Tibial artery (tissue), 4 donors: ENCODE data around the gene IRF2BP2.

Experiments used
- DNase-seq, 2 donors: peaks; one replicate each; pipeline ENCODE4 v3.0.0-alpha.2; 2019
- H3K27ac ChIP-seq, 2 donors: fragments of 200-600 bp; sonication (generic) in 1 of 2; 1 replicate in 1 of 2; 2 replicates in 1 of 2; pipeline ENCODE4 v1.5.1; 2018 to 2019; ENCODE audit warnings: mild to moderate bottlenecking in 1 of 2
- H3K27me3 ChIP-seq, 2 donors: fragments of 200-600 bp; sonication (generic) in 1 of 2; one replicate each; pipeline versions ENCODE4 v1.5.1 to v1.6.0; 2016 to 2019
- H3K36me3 ChIP-seq, 3 donors: fragments of 200-600 bp; sonication (generic) in 2 of 3; one replicate each; pipeline ENCODE4 v1.5.1; 2016 to 2019; ENCODE audit warnings: mild to moderate bottlenecking in 2 of 3
- H3K4me1 ChIP-seq, 4 donors: fragments of 200-600 bp; sonication (generic) in 2 of 4; 1 replicate in 3 of 4; 2 replicates in 1 of 4; pipeline ENCODE4 v1.5.1; 2016 to 2019
- H3K4me3 ChIP-seq, 2 donors: fragments of 200-600 bp; sonication (generic) in 1 of 2; 1 replicate in 1 of 2; 2 replicates in 1 of 2; pipeline ENCODE4 v1.5.1; 2018 to 2019; ENCODE audit warnings: mild to moderate bottlenecking in 2 of 2
- H3K9me3 ChIP-seq, 3 donors: fragments of 200-600 bp; sonication (generic) in 1 of 3; one replicate each; pipeline ENCODE4 v1.5.1; 2016 to 2019
- CTCF ChIP-seq, 2 experiments: fragments of 200-600 bp in 1 of 2; fragments of 450-650 bp in 1 of 2; IDR thresholded peaks; one replicate each; pipeline ENCODE4 v1.5.1; 2017 to 2019; ENCODE audit warnings: antibody characterized with exemption in 2 of 2, mild to moderate bottlenecking in 1 of 2, moderate library complexity in 1 of 2
- intact Hi-C: fragments of 100-400 bp; cut with DNase I; formaldehyde crosslinking; loops from one replicate; pipeline ENCODE4 v1.15.0; 2023; ENCODE audit warnings: low total_unique reads

The IRF2BP2 gene

GRCh38 chr1:234655328-234656069, 45.5 kb upstream of the IRF2BP2 start:
- intact Hi-C loops, result no loop called here
- Histone ChIP-seq H3K27me3 (no peaks in the 10 kb centered on the region), H3K27ac (no peak overlapping the region), H3K4me3 (no peak overlapping the region), H3K4me1 (peaks cover 0 to 8% (median 3%) of the 10 kb centered on the region in 4 donors), H3K9me3 (no peaks in the 10 kb centered on the region), H3K36me3 (no peaks in the 10 kb centered on the region)
- DNase-seq, result no peak
- TF ChIP-seq CTCF (IDR thresholded peaks at IDR 0.05), result no peak

- Histone ChIP-seq H3K4me3 (no peak overlapping the region), H3K9me3 (no peaks in the 10 kb centered on the region), H3K4me1 (peaks cover 0 to 8% (median 3%) of the 10 kb centered on the region in 4 donors), H3K27me3 (no peaks in the 10 kb centered on the region), H3K27ac (no peak overlapping the region), H3K36me3 (no peaks in the 10 kb centered on the region)
- DNase-seq, result no peak
- intact Hi-C loops, result no loop called here
- no peak for TF ChIP-seq CTCF (IDR thresholded peaks at IDR 0.05)
Observed at GRCh38 chr1:234654002-234654733, 44.2 kb upstream of the IRF2BP2 start.

GRCh38 chr1:234649432-234650081, 39.6 kb upstream of the IRF2BP2 start:
- Histone ChIP-seq H3K27me3 (no peaks in the 10 kb centered on the region), H3K27ac (no peak overlapping the region), H3K4me3 (no peak overlapping the region), H3K36me3 (no peaks in the 10 kb centered on the region), H3K4me1 (no peaks in the 10 kb centered on the region), H3K9me3 (no peaks in the 10 kb centered on the region)
- TF ChIP-seq CTCF (IDR thresholded peaks at IDR 0.05), result no peak
- no peak for DNase-seq
- intact Hi-C loops, result no loop called here

GRCh38 chr1:234647758-234648157, 37.8 kb upstream of the IRF2BP2 start:
- Histone ChIP-seq H3K4me1 (no peaks in the 10 kb centered on the region), H3K4me3 (no peak overlapping the region), H3K27ac (no peak overlapping the region), H3K36me3 (no peaks in the 10 kb centered on the region), H3K9me3 (no peaks in the 10 kb centered on the region), H3K27me3 (no peaks in the 10 kb centered on the region)
- TF ChIP-seq CTCF (IDR thresholded peaks at IDR 0.05), result no peak
- DNase-seq, result no peak
- intact Hi-C loops, result no loop called here

GRCh38 chr1:234647245-234647644, 37.3 kb upstream of the IRF2BP2 start:
- no peak for TF ChIP-seq CTCF (IDR thresholded peaks at IDR 0.05)
- Histone ChIP-seq H3K27ac (no peak overlapping the region), H3K4me3 (no peak overlapping the region), H3K4me1 (no peaks in the 10 kb centered on the region), H3K36me3 (no peaks in the 10 kb centered on the region), H3K9me3 (no peaks in the 10 kb centered on the region), H3K27me3 (no peaks in the 10 kb centered on the region)
- no peak for DNase-seq
- intact Hi-C loops, result no loop called here
